Activated CD4-positive, alpha-beta T cell treated with anti-CD3 and anti-CD28 coated beads, Interleukin-10, Interleukin-2, amounts not matched to agents 100 ng/mL and 50 ng/mL, durations not matched to agents 16 hours and 8 hours (primary cell): ENCODE measurements around the gene PPP1R36.
"Not testable (repeated sequence)": the region's sequence is repeated elsewhere in the genome, so short reads cannot be mapped to it uniquely, and the experiment has no call there.

Experiments
- DNase-seq: peaks from one replicate; pipeline ENCODE4 v3.0.0-alpha.2; 2020

Gene PPP1R36

GRCh38 chr14:64617872-64618408, 68.2 kb downstream of the PPP1R36 start:
- not testable (repeated sequence) for DNase-seq

- no peak for DNase-seq
These were observed 71.1 kb downstream of the PPP1R36 start for GRCh38 chr14:64620910-64621309.

GRCh38 chr14:64623554-64624165, 73.9 kb downstream of the PPP1R36 start:
- DNase-seq = no peak

- no peak for DNase-seq
These were observed 75.8 kb downstream of the PPP1R36 start for GRCh38 chr14:64625386-64626232.

GRCh38 chr14:64628940-64629408, 79.2 kb downstream of the PPP1R36 start:
- no peak for DNase-seq

- DNase-seq = no peak
These were observed 81.0 kb downstream of the PPP1R36 start for GRCh38 chr14:64630778-64631177.

GRCh38 chr14:64631222-64631621, 81.5 kb downstream of the PPP1R36 start:
- DNase-seq = not testable (repeated sequence)

- DNase-seq = no peak
These were observed 82.3 kb downstream of the PPP1R36 start for GRCh38 chr14:64632056-64632455.

- no peak for DNase-seq
These were observed 84.8 kb downstream of the PPP1R36 start for GRCh38 chr14:64634558-64634957.

GRCh38 chr14:64636208-64636979, 86.6 kb downstream of the PPP1R36 start:
- peak; percentile 74 for DNase-seq

GRCh38 chr14:64636980-64637429, 87.2 kb downstream of the PPP1R36 start:
- DNase-seq = no peak

GRCh38 chr14:64637735-64638473, 88.1 kb downstream of the PPP1R36 start:
- no peak for DNase-seq

- DNase-seq = no peak
These were observed 88.9 kb downstream of the PPP1R36 start for GRCh38 chr14:64638625-64639024.
